H9 (cell line): ENCODE results near the gene NOC3L. TPM values are rescaled to one million over a fixed set of nuclear protein-coding genes. Genes with fewer than 3 reads are reported as not detected.

Experiments
- DNase-seq: peaks from one replicate; pipeline ENCODE4 v3.0.0-alpha.2; 2017
- H2AFZ ChIP-seq: one replicate; pipeline ENCODE4 v1.6.1; 2013; ENCODE audit warnings: mild to moderate bottlenecking, low read length, control low read depth, moderate library complexity
- H2AK5ac ChIP-seq: 2 replicates; pipeline ENCODE4 v1.6.1; 2013; ENCODE audit warnings: low read length, control low read depth, mixed read lengths; ENCODE audit not compliant: insufficient read length
- H2BK120ac ChIP-seq: one replicate; pipeline ENCODE4 v1.6.1; 2013; ENCODE audit warnings: low read depth, mild to moderate bottlenecking, low read length, control low read depth, inconsistent platforms; ENCODE audit not compliant: poor library complexity, severe bottlenecking
- H2BK12ac ChIP-seq: 2 replicates; pipeline ENCODE4 v1.6.1; 2013; ENCODE audit warnings: low read length, control low read depth, mixed read lengths, low read depth; ENCODE audit not compliant: insufficient read length
- H2BK15ac ChIP-seq: 2 replicates; pipeline ENCODE4 v1.6.1; 2013; ENCODE audit warnings: low read depth, low read length, control low read depth
- H2BK20ac ChIP-seq: one replicate; pipeline ENCODE4 v1.6.1; 2013; ENCODE audit warnings: low read depth, mild to moderate bottlenecking, low read length, control low read depth, inconsistent platforms; ENCODE audit not compliant: poor library complexity, severe bottlenecking
- H2BK5ac ChIP-seq: 2 replicates; pipeline ENCODE4 v1.6.1; 2013; ENCODE audit warnings: low read length, control low read depth, mixed read lengths; ENCODE audit not compliant: insufficient read length
- H3K14ac ChIP-seq: 2 replicates; pipeline ENCODE4 v1.6.1; 2013; ENCODE audit warnings: low read length, control low read depth; ENCODE audit not compliant: insufficient read depth
- H3K18ac ChIP-seq: 2 replicates; pipeline ENCODE4 v1.6.1; 2013; ENCODE audit warnings: low read depth, mild to moderate bottlenecking, mixed read lengths, low read length, control low read depth; ENCODE audit not compliant: insufficient read length
- H3K23ac ChIP-seq: 2 replicates; pipeline ENCODE4 v1.6.1; 2013; ENCODE audit warnings: low read length, control low read depth, mixed read lengths, low read depth; ENCODE audit not compliant: insufficient read length
- H3K23me2 ChIP-seq: 2 replicates; pipeline ENCODE4 v1.6.1; 2013; ENCODE audit warnings: low read depth, mild to moderate bottlenecking, mixed read lengths, low read length, control low read depth; ENCODE audit not compliant: insufficient read length, poor library complexity, severe bottlenecking
- H3K27ac ChIP-seq: 2 replicates; pipeline ENCODE4 v1.5.1; 2013; ENCODE audit warnings: low read length, control low read depth, mixed read lengths, low read depth; ENCODE audit not compliant: insufficient read length
- H3K27me3 ChIP-seq: 2 replicates; pipeline ENCODE4 v1.6.1; 2013; ENCODE audit warnings: low read length, control low read depth, inconsistent platforms; ENCODE audit not compliant: insufficient read depth
- H3K4ac ChIP-seq: 2 replicates; pipeline ENCODE4 v1.6.1; 2013; ENCODE audit warnings: low read depth, mild to moderate bottlenecking, control low read depth, inconsistent platforms, low read length, moderate library complexity
- H3K4me1 ChIP-seq: 2 replicates; pipeline ENCODE4 v1.6.1; 2013; ENCODE audit warnings: low read length, control low read depth, inconsistent platforms; ENCODE audit not compliant: insufficient read depth
- H3K4me2 ChIP-seq: 2 replicates; pipeline ENCODE4 v1.6.1; 2013; ENCODE audit warnings: low read length, control low read depth, mixed read lengths; ENCODE audit not compliant: insufficient read length, insufficient read depth
- H3K56ac ChIP-seq: 2 replicates; pipeline ENCODE4 v1.6.1; 2013; ENCODE audit warnings: low read depth, mild to moderate bottlenecking, mixed read lengths, low read length, control low read depth; ENCODE audit not compliant: insufficient read length
- H3K79me1 ChIP-seq: 2 replicates; pipeline ENCODE4 v1.6.1; 2013; ENCODE audit warnings: low read depth, mild to moderate bottlenecking, moderate library complexity, low read length, control low read depth, inconsistent platforms; ENCODE audit not compliant: insufficient read depth, poor library complexity, severe bottlenecking
- H3K79me2 ChIP-seq: 2 replicates; pipeline ENCODE4 v1.6.1; 2013; ENCODE audit warnings: low read length, control low read depth, inconsistent platforms; ENCODE audit not compliant: insufficient read depth
- H3K9ac ChIP-seq: 2 replicates; pipeline ENCODE4 v1.6.1; 2013; ENCODE audit warnings: low read length, control low read depth, mixed read lengths; ENCODE audit not compliant: insufficient read length; ENCODE audit errors: extremely low read depth
- H3K9me3 ChIP-seq: one replicate; pipeline ENCODE4 v1.6.1; 2013; ENCODE audit warnings: low read depth, low read length, inconsistent platforms; ENCODE audit not compliant: control insufficient read depth
- H3T11ph ChIP-seq: one replicate; pipeline ENCODE4 v1.6.1; 2013; ENCODE audit warnings: mild to moderate bottlenecking, low read length, control low read depth, inconsistent platforms
- H4K20me1 ChIP-seq: one replicate; pipeline ENCODE4 v1.6.1; 2013; ENCODE audit not compliant: control insufficient read depth, insufficient read length, insufficient read depth
- H4K5ac ChIP-seq: 2 replicates; pipeline ENCODE4 v1.6.1; 2013; ENCODE audit warnings: low read depth, mild to moderate bottlenecking, mixed read lengths, low read length, control low read depth; ENCODE audit not compliant: insufficient read length
- H4K8ac ChIP-seq: replicated peaks from 2 replicates; pipeline ENCODE4 v1.6.1; 2013; ENCODE audit warnings: low read length, control low read depth, mixed read lengths, low read depth; ENCODE audit not compliant: insufficient read length
- H4K91ac ChIP-seq: 2 replicates; pipeline ENCODE4 v1.6.1; 2013; ENCODE audit warnings: low read depth, mild to moderate bottlenecking, moderate library complexity, mixed read lengths, low read length, control low read depth; ENCODE audit not compliant: insufficient read length
- H3K27ac Mint-ChIP-seq, 3 experiments: 2 replicates in 2 of 3; 3 replicates in 1 of 3; pipeline ENCODE4 v1.8.0; 2020 to 2021; ENCODE audit warnings: mixed read lengths in 3 of 3, mild to moderate bottlenecking in 1 of 3, moderate library complexity in 1 of 3
- H3K27me3 Mint-ChIP-seq: 2 replicates; pipeline ENCODE4 v1.8.0; 2021; ENCODE audit warnings: low read depth, mild to moderate bottlenecking, moderate library complexity, mixed read lengths
- H3K36me3 Mint-ChIP-seq, 3 experiments: 2 replicates in 2 of 3; 3 replicates in 1 of 3; pipeline ENCODE4 v1.8.0; 2020 to 2021; ENCODE audit warnings: low read depth in 3 of 3, mixed read lengths in 3 of 3; ENCODE audit not compliant: insufficient read depth in 1 of 3
- H3K4me1 Mint-ChIP-seq, 2 experiments: 2 replicates each; pipeline ENCODE4 v1.8.0; 2020; ENCODE audit warnings: mixed read lengths in 2 of 2
- H3K4me3 Mint-ChIP-seq, 2 experiments: 2 replicates in 1 of 2; 3 replicates in 1 of 2; pipeline ENCODE4 v1.8.0; 2020 to 2021; ENCODE audit warnings: mild to moderate bottlenecking in 2 of 2, mixed read lengths in 2 of 2, moderate library complexity in 1 of 2
- H3K9me3 Mint-ChIP-seq, 2 experiments: 2 replicates in 1 of 2; 3 replicates in 1 of 2; pipeline ENCODE4 v1.8.0; 2020; ENCODE audit warnings: mild to moderate bottlenecking in 2 of 2, mixed read lengths in 2 of 2, moderate library complexity in 1 of 2
- total RNA-seq: library from RNA; stranded (reverse); gene quantifications from 2 replicates; pipeline ENCODE4 v1.2.1, GENCODE V29; 2021
- TF ChIP-seq, protein P1 (sequence below): fragments of 200-600 bp; sonication (generic); conservative IDR thresholded peaks from 3 replicates; pipeline ENCODE4 v1.8.0; 2021; ENCODE audit warnings: antibody characterized with exemption, mild to moderate bottlenecking

The NOC3L gene
- total RNA-seq, 1 experiment from 2014 or later: 35.8 TPM

DNA sequence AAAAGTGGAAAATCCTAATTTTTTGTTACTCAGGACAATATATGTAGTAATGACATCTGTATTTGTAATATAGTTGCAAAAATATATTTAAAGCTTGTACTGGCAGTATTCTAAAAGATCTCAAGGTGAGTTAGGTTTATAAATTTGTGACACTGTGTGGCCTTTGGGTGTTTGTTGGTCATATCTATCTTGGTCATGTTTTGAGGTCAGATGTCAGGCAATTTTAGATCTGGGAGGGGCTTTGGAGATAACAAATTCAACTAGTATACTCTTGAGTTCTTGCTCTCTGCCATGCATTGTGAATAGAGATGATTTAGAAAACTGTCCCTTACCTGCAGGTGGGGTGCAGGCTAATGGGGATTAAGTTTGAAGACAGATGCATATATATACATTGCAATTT lies 42.7 kb upstream of the NOC3L start:
- Histone ChIP-seq H2BK20ac (no peak overlapping the region), H3K14ac (no peak overlapping the region), H3K4ac (no peak overlapping the region), H3K56ac (no peak overlapping the region), H3K9me3 (no peaks in the 10 kb centered on the region), H3K18ac (no peak overlapping the region), H3K27ac (no peak overlapping the region), H3K79me2 (no peaks in the 10 kb centered on the region), H3K23me2 (peaks cover 14% of the 10 kb centered on the region), H2BK120ac (no peak overlapping the region), H4K8ac (no peak overlapping the region), H3T11ph (no peak overlapping the region), H3K9ac (no peak overlapping the region), H3K27me3 (peaks cover 5% of the 10 kb centered on the region; the same call in 1 of the 2 replicates), H4K5ac (no peak overlapping the region), H2AFZ (no peak overlapping the region), H3K4me2 (no peak overlapping the region), H2AK5ac (no peak overlapping the region), H2BK15ac (no peak overlapping the region), H2BK5ac (no peak overlapping the region), H3K23ac (no peak overlapping the region), H4K20me1 (no peaks in the 10 kb centered on the region), H3K4me1 (no peaks in the 10 kb centered on the region), H3K79me1 (peaks cover 3% of the 10 kb centered on the region), H2BK12ac (no peak overlapping the region), H4K91ac (no peak overlapping the region)
- Mint-ChIP-seq H3K36me3 (no peaks in the 10 kb centered on the region; a peak in 1 of 7 replicates), H3K27me3 (peaks cover 44% of the 10 kb centered on the region), H3K4me3 (no peak overlapping the region), H3K9me3 (peaks cover 0 to 7% of the 10 kb centered on the region in 2 experiments; a peak in 3 of 5 replicates), H3K27ac (no peak overlapping the region), H3K4me1 (peaks cover 7 to 8% of the 10 kb centered on the region in 2 experiments; a peak in 3 of 4 replicates)
- TF ChIP-seq, protein P1, sequence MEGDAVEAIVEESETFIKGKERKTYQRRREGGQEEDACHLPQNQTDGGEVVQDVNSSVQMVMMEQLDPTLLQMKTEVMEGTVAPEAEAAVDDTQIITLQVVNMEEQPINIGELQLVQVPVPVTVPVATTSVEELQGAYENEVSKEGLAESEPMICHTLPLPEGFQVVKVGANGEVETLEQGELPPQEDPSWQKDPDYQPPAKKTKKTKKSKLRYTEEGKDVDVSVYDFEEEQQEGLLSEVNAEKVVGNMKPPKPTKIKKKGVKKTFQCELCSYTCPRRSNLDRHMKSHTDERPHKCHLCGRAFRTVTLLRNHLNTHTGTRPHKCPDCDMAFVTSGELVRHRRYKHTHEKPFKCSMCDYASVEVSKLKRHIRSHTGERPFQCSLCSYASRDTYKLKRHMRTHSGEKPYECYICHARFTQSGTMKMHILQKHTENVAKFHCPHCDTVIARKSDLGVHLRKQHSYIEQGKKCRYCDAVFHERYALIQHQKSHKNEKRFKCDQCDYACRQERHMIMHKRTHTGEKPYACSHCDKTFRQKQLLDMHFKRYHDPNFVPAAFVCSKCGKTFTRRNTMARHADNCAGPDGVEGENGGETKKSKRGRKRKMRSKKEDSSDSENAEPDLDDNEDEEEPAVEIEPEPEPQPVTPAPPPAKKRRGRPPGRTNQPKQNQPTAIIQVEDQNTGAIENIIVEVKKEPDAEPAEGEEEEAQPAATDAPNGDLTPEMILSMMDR: no peak
- no peak for DNase-seq
